H1 (cell line): ENCODE measurements around the gene CD47. TPM values are rescaled to one million over a fixed set of nuclear protein-coding genes. Genes with fewer than 3 reads are reported as not detected.

Experiments
- E2F6 ChIP-seq: IDR thresholded peaks from 2 replicates; pipeline ENCODE4 v1.6.1; 2012; ENCODE audit warnings: inconsistent platforms
- POU5F1 ChIP-seq: IDR thresholded peaks from 2 replicates; pipeline ENCODE4 v1.6.1; 2011; ENCODE audit warnings: low read depth, mild to moderate bottlenecking, low read length, moderate library complexity
- polyA plus RNA-seq, 7 experiments: library from polyadenylated mRNA; depleted of rRNA in 3 of 7; stranded (reverse) in 5 of 7; unstranded in 2 of 7; fragments of >200 nt in 5 of 7; fragments of 200-250 nt in 2 of 7; gene quantifications; 1 replicate in 5 of 7; 2 replicates in 1 of 7; 4 replicates in 1 of 7; pipeline versions ENCODE4 v1.2.1 to v1.2.3, GENCODE V29; 2011 to 2013; ENCODE audit warnings: missing spikeins in 2 of 7, mixed read lengths in 2 of 7
- total RNA-seq: library from RNA; stranded (reverse); fragmentation: NEBNext Ultra II Directional; extraction: Animal tissue kit (Norgen Biotek cat#: 25700); gene quantifications from 2 replicates; pipeline ENCODE4 v1.2.1, GENCODE V29; 2021

CD47 gene
- total and polyA plus RNA-seq, 2 of the 8 experiments (the other 6 are each of a cell fraction or from before 2014, with no cell fraction given), result 14.4 to 19.3 TPM

DNA sequence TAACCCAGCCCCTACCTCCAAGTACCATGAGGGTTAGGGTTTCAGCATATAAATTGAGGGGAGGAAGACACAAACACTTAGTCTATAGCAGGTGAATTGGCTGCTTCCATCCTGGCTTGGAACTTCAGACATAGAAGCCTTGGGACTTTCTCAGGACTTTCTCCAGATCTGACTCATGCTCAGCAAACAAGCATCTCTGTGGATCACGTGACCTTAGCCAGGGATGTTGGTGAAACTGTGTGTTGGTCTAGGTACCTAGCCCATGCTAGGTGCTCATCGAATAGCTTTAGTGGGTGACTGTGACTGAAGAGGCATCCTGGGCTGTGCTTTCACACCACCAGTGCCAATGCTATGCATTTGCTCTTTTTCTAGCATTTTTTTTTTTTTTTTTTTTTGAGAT is 58.9 kb downstream of the CD47 start (continued):
- TF ChIP-seq E2F6 (no peak), POU5F1 (no peak)
- TF ChIP-seq, all 59 proteins: peak for 0
